GM12891 (cell line): ENCODE data around the gene GLDN.

ENCODE experiments used
- PAX5 ChIP-seq: IDR thresholded peaks from 2 replicates; pipeline ENCODE4 v1.6.1; 2011; ENCODE audit warnings: low read length, moderate library complexity, mild to moderate bottlenecking; ENCODE audit not compliant: insufficient read depth, severe bottlenecking
- POLR2A ChIP-seq: IDR thresholded peaks from 2 replicates; pipeline ENCODE4 v1.6.1; 2011; ENCODE audit warnings: low read depth, low read length, control low read depth
- POLR2AphosphoS5 ChIP-seq: IDR thresholded peaks from 2 replicates; pipeline ENCODE4 v1.6.1; 2011; ENCODE audit warnings: low read depth, low read length, control low read depth
- TAF1 ChIP-seq: IDR thresholded peaks from 2 replicates; pipeline ENCODE4 v1.6.1; 2011; ENCODE audit warnings: low read depth, low read length, control low read depth

- no peak for TF ChIP-seq POLR2A
- TF ChIP-seq POLR2AphosphoS5, result no peak
- no peak for TF ChIP-seq TAF1
- no peak for TF ChIP-seq PAX5
Measured at GRCh38 chr15:51349156-51349844, 7.8 kb downstream of the GLDN start.
